HG03097 (cell line): ENCODE measurements around the gene LTO1.

Experiments used
- ATAC-seq: cut with Tn5 transposase; IDR thresholded peaks from one replicate; pipeline ENCODE4 v1.9.1; 2021; ENCODE audit not compliant: unreplicated experiment, low FRiP score

The LTO1 gene

DNA sequence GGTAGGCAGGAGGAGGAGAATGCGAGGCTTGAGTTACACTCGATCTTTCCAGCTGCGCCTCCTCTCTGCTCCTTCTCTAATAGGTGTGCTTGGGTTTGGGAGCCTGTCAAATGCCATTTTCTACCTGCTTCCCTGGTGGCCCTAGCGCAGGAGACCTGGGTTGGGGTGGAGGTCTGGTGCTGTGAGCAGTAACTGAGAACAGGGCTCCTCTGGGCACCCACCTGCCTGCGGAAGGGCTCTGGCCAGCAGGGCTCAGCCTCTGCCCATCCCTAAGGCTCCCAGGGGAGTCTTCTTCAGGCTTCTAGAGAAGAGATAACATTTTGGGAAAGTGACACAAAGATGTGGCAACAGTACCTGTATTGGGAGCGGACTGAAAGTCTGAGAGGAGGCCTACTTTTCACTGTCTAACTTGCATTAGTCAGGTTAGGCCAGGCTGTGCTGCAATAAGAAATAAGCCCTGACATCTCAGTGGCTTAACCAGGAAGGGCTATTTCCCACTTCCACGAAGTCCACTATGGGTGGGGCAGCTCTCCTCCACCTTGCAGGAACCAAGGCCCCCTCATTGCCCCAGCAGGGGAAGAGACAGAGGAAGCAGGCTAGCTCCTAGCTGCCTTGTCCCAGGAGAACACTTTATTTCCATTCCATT lies 7.7 kb upstream of the LTO1 start:
- no peak for ATAC-seq

DNA sequence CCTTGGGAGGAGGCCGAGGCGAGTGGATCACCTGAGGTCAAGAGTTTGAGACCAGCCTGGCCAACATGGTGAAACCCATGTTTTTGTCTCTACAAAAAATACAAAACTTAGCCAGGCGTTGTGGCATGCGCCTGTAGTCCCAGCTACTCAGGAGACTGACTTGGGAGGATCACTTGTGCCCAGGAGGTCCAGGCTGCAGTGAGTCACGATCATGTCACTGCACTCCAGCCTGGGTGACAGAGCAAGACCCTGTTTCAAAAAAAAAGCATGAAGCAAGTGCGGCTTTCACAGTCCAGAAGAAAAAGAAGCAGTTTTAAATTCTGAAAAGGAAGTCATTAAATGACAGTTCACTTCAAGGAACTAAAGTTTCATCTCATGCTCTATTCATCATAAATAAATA lies 7.1 kb upstream of the LTO1 start:
- ATAC-seq = no peak

DNA sequence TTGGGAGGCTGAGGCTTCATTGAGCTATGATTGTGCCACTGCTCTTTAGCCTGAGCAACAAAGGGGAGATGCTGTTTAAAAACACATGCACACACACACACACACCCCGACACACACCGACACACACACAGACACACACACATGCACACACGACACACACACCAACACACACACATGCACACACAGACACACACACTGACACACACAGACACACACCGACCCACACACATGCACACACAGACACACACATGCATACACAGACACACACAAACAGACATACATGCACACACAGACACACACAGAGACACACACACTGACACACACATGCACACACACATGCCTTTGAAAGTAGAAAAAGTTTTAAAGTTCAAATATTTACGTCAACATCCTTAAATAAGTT lies 5.5 kb upstream of the LTO1 start:
- no peak for ATAC-seq

DNA sequence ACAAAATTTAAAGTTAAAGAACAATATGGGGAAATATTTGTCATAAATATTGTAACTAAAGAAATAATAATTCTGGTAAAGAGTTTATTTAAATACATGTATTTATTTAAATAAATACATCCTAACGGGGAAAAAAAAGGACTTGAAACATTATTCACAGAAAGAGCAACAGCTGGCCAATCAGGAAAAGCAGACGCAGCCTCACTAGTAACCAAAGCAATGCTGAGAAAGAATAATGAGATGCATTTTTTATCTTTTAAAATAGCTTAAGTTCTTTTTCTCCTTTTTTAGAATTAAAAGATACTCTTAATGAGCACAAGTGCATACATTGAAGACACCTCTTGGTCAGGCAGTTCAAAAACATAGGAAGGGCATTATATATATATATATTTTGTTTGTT lies 2.6 kb upstream of the LTO1 start:
- no peak for ATAC-seq

DNA sequence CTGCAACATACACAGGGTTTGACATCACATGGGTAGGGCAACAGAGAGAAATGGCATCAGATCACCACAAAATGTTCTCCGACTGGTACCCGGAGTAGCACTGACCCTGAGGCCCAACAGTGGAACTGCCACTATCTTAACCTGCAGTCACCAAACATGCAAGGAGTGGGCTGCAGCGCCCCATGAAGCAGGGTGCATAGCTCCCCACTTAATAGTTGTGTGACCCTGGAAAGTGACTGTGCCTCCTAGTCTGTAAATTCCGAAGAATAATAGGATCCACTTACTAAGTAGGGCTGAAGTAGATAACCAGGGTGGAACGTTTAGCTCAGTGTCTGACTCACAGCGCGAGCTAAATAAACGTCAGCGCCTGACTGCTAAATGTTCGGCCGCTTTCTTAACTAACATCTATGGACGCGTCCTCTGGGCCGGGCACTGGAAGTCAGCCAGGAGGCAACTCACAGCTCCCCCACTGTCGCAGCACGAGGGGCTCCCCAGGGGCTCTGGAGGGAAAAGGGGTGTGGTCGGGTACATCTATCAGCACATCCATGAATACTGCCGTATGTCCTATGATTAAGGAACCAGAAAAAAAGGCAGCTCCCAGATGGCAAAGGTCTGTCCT lies 777 bp downstream of the LTO1 start:
- no peak for ATAC-seq

DNA sequence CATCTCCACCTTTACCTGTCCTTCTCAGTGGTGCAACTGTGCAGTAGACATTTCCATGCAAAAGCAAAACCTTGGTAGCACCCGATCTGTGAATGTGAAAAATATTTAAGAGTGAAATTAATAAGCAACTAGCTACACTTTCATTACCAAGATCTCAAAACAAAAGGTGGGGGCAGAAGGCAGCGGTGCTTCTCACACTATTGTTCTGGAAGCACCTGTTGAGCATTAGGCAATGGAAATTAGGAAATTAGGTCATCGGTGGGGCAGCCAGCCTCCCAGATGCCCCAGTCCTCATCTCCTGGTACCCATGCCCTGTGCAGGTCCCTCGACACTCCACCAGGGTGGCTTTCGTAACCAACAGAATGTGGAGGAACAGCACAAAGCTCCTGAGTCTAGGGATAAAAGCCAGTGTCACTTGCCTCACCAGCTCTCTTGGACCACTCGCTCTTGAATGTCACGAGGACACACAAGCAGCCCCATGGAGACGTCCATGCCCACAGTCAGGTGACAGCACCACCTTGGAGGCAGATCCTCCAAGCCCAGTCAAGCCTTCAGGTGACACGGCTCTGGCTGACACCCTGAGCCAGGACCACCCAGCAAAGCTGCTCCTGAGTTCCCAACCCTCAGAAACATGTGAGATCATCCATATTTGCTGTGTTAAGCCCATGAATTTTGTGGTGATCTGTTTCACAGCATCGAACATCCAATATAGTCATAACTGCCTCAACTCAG lies 3.3 kb downstream of the LTO1 start:
- ATAC-seq = no peak

DNA sequence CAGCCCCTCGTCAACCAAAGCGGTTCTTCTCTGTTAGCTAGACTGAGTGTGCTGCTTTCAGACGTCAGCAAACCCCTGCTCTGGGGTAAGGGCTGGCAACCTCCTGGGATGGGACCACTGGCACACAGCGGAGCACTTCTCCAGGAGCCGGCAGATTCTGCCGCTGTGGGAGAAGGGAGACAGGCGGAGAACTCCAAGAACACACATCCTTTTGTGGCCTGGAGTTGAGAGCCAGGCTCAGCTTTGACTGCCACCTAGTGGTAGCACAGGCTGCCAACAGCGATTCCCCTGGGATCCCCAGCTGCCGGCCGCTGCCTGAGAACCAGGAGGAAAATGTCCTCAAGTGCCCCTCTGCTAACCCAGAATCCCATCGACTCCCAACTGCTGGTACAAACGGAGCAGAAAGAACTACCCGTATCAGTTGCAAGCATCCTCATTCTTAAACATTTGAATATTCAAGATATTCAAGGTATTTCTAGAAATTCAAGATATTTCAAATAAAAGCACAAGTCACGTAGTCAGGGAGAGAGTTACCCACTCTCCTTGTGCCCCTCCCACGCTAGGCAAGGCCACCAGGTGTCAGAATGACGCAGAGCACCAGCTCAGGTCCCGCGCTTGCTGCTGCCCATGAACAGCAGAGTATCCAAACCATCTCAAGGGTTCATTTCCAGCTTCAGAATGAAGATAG lies 4.9 kb downstream of the LTO1 start:
- no peak for ATAC-seq

DNA sequence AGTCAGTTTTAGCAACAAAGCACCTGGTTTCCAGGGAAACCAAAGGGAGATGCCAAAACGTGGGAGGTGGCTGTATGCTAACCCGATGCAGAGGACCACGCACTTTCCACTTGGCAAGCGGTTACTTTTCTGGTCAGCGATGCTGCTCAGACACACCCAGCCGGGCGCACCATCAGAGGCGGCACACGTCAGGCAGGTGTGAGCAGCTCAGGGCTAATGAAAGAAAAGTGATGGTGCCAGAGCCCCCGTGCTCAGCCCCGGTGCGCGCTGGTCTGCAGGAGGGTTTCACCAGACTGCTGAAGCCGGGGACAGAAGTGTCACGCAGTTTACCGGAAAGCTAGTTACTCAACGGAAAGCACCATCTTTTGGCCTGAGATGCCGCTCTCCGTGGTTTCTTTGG lies 5.7 kb downstream of the LTO1 start:
- no peak for ATAC-seq

DNA sequence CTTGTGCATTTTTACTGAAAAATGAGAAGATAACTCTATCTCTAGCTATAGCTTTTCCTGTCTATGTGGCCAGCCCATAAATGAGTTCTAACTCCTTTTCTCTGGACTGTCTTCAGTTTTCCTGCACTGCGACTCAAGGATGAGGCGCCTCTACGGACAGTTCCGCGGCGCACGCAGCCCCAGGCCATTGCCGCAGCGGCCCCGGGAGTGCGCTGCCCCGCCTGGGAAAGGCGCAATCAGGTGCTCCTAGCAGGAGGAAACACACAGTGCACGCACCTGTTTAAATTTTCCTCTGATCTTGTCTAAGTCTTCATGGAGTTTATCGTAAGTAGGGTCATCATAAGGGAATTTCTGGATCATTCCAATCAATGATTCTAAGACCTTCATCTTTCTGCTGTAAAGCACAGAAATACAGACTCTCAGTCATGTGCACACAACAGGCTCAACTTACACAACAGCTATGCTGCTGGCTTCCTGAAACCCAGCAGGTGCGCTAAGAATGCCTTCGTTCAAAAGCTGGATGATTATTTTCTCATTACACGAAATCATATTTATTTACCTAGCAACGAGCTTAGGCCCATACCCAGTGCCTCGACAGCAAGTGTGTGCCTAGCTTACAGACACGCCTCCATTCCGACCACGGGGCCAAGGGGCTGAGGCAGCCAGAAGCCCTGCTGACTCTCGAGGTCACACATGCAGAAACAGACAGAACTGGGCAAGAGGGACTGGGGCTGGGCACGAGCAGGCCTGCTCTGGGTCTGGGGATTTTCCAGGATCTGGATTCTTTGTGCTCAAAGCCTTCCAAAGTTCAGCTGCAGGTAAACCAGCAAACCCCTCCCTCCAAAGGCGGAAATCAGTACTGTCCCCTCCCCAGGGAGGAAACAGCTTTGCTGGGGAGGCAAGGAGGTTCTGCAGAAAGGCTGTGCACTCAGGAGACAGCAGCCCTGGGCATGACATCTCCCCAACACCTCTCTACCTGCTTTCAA lies 7.2 kb downstream of the LTO1 start:
- ATAC-seq = no peak

DNA sequence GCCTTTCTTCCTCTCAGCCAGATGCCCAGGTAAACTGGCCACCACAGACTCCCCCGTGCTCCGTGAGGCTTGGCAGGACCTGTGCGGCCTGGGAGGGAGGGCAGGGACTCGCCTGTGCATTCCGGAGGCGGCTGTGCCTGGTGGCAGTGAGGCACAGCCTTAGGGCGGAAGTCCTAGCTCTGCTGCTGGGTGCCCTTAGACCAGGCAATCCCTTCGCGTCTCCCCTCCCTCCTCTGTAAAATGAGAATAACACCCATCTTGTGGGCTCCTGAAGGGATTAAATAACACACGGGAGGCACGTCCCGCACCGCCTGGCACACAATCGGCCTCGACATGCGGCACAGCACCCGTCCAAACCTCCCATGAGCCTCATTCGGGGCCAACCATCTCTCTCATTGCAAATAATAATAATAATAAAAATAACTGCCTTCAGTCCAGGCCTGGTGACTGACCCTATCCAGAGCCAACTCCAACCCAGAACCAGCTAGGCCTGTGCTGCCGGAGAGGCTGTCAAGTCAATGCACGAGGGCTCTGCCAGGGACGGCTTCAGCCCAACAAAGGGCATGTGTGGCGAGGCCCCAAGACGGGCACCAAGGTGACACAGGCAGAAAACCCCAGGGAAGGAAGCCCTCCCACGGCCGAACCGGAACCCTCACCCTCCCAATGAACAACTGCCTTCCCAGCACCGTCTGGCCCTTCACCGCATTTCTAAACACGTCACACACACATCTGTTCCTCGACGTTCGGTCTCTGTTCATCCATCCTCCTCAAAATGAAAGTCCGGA lies 8.2 kb downstream of the LTO1 start:
- ATAC-seq = no peak

DNA sequence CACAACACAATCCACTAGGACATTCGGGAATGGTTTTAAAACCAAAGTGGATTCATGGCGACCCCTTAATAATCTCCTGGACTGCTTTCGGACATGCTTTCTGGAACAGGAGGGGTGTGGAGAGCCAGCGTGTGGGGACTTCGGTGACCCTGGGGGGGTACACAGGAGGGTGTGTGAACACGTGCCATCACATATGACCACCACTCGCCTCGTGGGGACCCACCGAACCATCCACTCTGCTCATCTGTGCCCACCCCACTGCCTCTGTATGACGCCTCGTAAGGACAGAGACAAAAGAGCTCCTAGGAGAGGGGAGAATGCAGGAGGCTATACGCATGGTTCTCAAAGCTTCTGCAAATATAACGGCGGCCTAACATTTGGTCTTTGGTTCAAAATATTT lies 8.9 kb downstream of the LTO1 start:
- no peak for ATAC-seq

DNA sequence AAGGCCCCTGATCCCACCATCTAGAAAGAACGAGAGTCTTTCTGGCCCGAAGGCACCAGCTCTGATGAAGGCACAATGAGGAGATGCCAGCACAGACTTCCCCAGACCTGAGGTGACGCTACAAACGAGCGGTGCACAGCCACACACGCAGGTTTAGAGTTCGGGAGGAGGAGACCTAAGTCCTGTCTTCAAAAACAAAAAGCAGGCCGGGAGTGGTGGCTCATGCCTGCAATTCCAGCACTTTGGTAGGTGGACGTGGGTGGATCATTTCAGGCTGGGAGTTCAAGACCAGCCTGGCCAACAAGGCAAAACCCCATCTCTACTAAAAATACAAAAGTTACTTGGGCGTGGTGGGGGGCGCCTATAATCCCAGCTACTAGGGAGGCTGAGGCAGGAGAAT lies 9.5 kb downstream of the LTO1 start:
- ATAC-seq = no peak

DNA sequence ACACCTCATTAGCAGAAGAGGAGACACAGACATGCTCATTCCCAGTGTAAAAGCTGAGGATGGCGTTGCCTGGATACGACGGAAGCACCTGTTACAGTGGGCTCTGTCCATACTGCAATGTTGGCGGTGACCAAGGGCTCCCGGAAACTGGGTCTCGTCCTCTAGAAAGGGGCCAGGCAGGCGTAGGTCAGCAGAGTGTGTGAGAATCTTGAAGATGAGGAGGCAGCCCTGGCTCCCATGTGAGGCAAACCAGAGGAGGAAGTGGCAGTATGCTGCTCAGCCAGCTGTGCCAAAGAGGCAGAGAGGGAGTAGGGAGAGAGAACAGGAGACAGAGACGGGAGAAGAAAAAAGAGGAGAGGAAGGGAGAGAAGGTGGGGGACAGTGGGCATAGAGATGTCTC lies 10.3 kb downstream of the LTO1 start:
- no peak for ATAC-seq

DNA sequence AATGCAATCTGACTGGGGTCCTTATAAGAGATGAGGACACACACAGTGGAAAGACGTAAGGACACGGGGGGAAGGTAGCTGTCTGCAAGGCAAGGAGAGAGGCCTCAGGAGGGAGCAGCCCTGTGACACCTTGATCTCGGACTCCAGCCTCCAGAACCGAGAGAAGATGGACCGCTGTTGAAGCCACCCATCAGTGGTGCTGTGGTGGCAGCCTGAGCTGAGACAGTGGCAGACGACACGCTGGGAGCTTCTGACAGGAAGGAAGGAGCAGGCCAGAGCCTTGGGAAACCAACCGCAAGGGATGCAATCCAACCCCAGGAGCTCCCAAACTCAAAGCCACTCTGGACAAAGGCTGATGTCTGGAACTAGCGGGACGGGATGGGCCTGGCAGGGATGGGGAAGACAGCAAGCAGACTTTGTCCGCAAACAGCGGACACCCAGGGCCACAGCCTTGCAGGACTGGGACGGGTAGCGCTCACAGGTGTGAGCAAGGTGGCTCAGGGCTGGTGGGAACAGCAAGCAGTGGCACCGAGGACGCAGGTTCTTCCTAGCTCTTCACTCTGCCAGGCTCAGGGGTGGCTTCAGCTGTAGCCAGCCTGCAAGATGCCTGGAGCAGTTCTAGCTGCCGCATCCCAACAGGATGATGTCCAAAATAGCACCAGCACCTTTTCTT lies 10.9 kb downstream of the LTO1 start:
- no peak for ATAC-seq

DNA sequence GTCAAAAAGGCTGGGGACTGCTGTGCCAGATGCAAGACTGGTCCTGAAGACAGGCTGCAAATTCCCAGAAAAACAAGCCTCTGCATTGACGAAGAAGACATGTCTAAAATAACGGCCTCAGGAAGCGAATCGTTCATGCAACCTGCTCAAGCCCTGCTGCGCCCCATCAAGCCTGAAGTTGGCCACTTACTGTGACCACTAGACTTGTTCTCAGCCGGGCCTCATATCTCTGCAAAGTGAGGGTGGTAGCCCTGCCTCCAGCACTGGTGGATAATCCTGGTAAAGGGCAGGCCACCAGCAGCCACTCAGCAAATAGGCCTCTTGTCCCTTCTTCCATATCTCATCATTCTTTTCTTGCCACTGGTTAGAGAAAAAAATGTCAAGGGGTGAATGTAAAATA lies 11.8 kb downstream of the LTO1 start:
- no peak for ATAC-seq

DNA sequence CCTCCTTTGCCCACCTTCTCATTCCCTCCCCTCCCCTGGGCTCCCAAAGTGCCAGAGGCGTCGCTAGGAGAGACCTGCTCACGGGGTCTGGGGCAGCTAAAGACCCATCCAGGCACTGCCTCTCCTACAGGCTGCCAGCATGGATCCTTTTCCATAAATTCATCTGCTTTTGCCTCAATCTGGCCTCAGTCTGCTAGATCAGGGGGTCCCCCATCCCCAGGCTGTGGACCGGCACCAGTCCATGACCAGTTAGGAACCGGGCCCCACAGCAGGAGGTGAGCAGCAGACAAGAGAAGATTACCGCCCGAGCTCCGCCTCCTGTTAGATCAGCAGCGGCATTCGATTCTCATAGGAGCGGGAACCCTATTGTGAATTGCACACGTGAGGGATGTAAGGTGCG lies 12.3 kb downstream of the LTO1 start:
- no peak for ATAC-seq

DNA sequence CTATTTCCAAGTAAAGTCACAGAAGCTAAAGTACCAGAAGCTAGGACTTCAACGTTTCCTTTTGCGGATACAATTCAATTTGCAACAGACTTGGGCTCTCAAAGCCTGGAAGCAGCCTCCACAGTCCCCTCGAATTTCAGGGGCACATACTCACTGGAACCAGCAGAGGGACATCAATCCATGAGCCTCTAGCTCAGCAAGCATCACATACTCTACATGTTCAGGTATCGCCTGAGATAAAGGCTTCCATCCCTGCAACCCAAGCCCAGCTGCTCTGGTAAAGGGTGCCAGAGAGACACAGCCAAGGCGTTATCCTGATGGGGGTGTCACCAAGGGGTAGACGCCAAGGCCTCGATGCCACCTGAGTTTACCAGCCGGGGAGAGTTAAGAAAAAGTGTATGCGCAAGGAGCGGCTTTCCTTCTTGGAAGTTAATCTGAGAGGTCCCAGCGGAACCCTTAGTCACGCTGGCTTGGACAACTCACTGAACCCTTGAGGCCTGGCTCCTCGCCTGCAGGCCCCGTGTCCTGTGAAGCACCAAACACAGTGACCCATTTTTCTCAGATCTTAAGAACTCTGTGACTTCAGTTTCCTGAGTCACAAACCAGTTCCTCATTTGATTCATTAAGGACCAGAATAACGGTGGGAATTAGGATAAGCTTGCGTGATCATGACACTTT lies 13.0 kb downstream of the LTO1 start:
- no peak for ATAC-seq

DNA sequence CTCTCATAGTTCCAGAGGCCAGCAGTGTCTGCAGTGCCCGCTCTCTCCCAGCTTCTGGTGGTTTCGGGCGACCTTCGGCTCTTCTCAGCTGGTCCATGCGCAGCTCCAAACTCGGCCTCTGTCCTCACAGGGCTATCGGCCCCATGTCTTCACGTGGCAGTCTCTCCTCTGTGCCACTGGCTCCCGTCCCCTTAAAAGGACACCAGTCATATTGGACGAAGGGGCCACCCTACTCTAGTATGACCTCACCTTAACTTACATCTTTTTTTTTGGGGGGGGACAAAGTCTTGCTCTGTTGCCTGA lies 13.8 kb downstream of the LTO1 start:
- ATAC-seq = no peak

DNA sequence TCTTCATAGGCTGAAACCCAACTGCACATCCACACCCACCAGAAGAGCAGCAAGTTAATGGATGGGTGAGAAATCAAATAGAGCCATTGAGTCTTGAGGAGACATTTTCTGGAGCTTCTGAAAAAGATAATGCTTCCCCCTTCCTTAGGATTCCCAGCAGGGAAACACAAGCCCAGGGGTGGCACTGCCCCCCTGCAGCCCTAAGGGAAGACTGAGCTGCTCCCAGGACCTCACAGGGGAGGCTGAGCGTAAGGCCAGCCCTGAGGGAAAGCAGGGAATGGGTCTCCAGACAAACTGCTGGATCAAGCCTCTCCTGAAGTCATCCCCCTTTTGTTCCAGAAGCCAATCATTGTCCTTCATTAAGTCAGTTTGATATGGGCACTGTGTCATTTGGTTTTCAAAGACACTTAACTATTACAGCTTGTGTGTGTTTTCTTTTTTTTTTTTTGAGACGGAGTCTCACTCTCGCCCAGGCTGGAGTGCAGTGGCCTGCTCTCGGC lies 15.1 kb downstream of the LTO1 start:
- no peak for ATAC-seq
